Effector memory CD4-positive, alpha-beta T cell (primary cell): ENCODE data around the gene C6orf118.

Experiments used
- DNase-seq, 3 donors: peaks; one replicate each; pipeline ENCODE4 v3.0.0-alpha.2; 2020
- H3K27ac ChIP-seq: 2 replicates; pipeline ENCODE4 v1.7.0; 2013; ENCODE audit warnings: mild to moderate bottlenecking, low read length, moderate library complexity; ENCODE audit not compliant: insufficient read depth, poor library complexity, severe bottlenecking
- H3K27me3 ChIP-seq: replicated peaks from 2 replicates; pipeline ENCODE4 v1.7.0; 2013; ENCODE audit warnings: mild to moderate bottlenecking, low read length; ENCODE audit not compliant: insufficient read depth, control insufficient read depth, poor library complexity, severe bottlenecking
- H3K36me3 ChIP-seq: 2 replicates; pipeline ENCODE4 v1.7.0; 2013; ENCODE audit warnings: mild to moderate bottlenecking, low read length, moderate library complexity; ENCODE audit not compliant: control insufficient read depth, insufficient read depth
- H3K4me1 ChIP-seq: 2 replicates; pipeline ENCODE4 v1.7.0; 2013; ENCODE audit warnings: low read length, mild to moderate bottlenecking; ENCODE audit not compliant: control insufficient read depth, insufficient read depth, poor library complexity, severe bottlenecking
- H3K4me3 ChIP-seq: 2 replicates; pipeline ENCODE4 v1.7.0; 2013; ENCODE audit warnings: low read length, low read depth, mild to moderate bottlenecking; ENCODE audit not compliant: insufficient read depth, poor library complexity, severe bottlenecking
- H3K9me3 ChIP-seq: 2 replicates; pipeline ENCODE4 v1.7.0; 2013; ENCODE audit warnings: mild to moderate bottlenecking, low read length, moderate library complexity; ENCODE audit not compliant: control insufficient read depth

Gene C6orf118

DNA sequence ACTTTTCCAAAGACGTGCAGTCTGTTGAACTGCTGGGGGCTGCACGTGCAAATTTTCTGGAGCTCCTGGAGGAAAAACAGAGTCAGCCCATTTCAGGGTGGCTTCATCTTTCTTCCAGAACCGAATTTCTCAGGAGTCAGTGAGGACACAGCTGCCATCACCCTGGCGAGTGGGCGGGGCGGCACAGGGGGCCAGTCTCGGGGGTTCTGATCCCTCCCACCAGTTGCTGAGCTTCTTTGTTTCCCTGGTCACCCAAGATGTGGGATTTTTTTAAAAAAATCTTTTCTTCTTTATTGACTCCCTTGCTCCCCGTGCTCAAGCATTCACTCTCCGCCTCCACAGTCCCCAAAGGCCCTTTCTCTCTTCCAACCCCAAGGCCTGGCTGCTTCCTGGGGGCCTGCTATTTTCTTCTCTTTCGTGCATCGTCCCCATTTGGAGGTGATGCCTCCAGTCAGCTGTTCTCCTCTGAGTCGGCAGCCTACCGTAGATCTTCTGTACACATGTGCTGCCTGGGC, 8.9 kb downstream of the C6orf118 start:
- Histone ChIP-seq H3K36me3 (no peaks in the 10 kb centered on the region), H3K4me3 (no peak overlapping the region), H3K4me1 (no peaks in the 10 kb centered on the region), H3K9me3 (no peaks in the 10 kb centered on the region), H3K27me3 (no peaks in the 10 kb centered on the region), H3K27ac (no peak overlapping the region)
- DNase-seq, result no peak

DNA sequence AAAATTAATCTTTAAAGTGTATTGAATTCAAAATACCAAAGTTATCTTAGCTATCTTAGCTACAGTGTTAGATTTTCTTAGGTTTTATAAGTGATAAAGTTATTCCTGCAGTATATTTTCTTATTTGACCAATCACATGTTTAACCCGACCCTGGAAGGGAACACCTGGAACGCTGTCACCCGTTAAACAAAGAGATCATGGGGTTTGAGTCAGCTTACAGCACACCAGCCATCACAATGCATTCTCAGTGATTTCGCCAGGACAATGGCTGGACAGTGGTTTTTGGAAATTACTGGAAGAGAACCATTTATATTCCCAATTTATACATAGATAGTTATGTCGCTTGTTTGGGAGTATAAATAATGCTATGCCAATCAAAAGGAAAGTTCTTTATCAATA, 10.5 kb downstream of the C6orf118 start:
- Histone ChIP-seq H3K36me3 (no peaks in the 10 kb centered on the region), H3K27ac (no peak overlapping the region), H3K4me3 (no peak overlapping the region), H3K27me3 (no peaks in the 10 kb centered on the region), H3K4me1 (no peaks in the 10 kb centered on the region), H3K9me3 (no peaks in the 10 kb centered on the region)
- DNase-seq, result no peak

- Histone ChIP-seq H3K27me3 (no peaks in the 10 kb centered on the region), H3K27ac (no peak overlapping the region), H3K9me3 (no peaks in the 10 kb centered on the region), H3K36me3 (no peaks in the 10 kb centered on the region), H3K4me3 (no peak overlapping the region), H3K4me1 (no peaks in the 10 kb centered on the region)
- DNase-seq, result no peak
Observed at GRCh38 chr6:165298402-165298801, 11.0 kb downstream of the C6orf118 start.

GRCh38 chr6:165292657-165293056, 16.7 kb downstream of the C6orf118 start:
- DNase-seq, result no peak
- no peaks in the 10 kb centered on the region for H3K36me3 ChIP-seq
- no peaks in the 10 kb centered on the region for H3K27me3 ChIP-seq
- no peak overlapping the region for H3K4me3 ChIP-seq
- H3K4me1 ChIP-seq, result no peaks in the 10 kb centered on the region
- no peaks in the 10 kb centered on the region for H3K9me3 ChIP-seq
- no peak overlapping the region for H3K27ac ChIP-seq

GRCh38 chr6:165274611-165275010, 34.8 kb downstream of the C6orf118 start:
- Histone ChIP-seq H3K36me3 (no peaks in the 10 kb centered on the region), H3K27ac (no peak overlapping the region), H3K4me1 (no peaks in the 10 kb centered on the region), H3K27me3 (no peaks in the 10 kb centered on the region), H3K4me3 (no peak overlapping the region), H3K9me3 (no peaks in the 10 kb centered on the region)
- DNase-seq, result no peak

- H3K27ac ChIP-seq, result no peak overlapping the region
- no peak overlapping the region for H3K4me3 ChIP-seq
- H3K4me1 ChIP-seq, result no peaks in the 10 kb centered on the region
- no peak for DNase-seq
- H3K9me3 ChIP-seq, result no peaks in the 10 kb centered on the region
- H3K27me3 ChIP-seq, result no peaks in the 10 kb centered on the region
- H3K36me3 ChIP-seq, result no peaks in the 10 kb centered on the region
Observed at GRCh38 chr6:165272585-165272984, 36.8 kb downstream of the C6orf118 start.

DNA sequence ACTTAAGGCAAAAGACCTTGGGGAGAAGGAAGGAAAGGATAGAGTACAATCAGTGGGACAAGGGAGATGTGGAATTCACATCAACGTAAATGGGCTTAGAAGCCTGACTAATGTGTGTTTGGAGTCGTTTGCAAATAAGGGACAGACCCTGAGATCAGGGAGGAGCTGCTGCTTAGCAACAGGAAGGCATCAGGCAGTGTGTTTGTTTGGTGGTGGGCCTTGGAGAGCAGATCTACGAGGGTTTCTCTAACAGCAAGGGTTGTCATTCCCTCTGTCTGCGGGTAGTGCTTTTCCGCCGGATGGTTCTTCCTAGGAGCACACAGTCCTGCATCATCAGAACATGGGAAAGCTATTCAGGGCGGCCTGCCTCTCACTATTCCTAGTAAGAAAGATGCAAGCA, 40.4 kb downstream of the C6orf118 start:
- Histone ChIP-seq H3K36me3 (no peaks in the 10 kb centered on the region), H3K4me3 (no peak overlapping the region), H3K27ac (no peak overlapping the region), H3K9me3 (no peaks in the 10 kb centered on the region), H3K4me1 (no peaks in the 10 kb centered on the region), H3K27me3 (no peaks in the 10 kb centered on the region)
- no peak for DNase-seq

DNA sequence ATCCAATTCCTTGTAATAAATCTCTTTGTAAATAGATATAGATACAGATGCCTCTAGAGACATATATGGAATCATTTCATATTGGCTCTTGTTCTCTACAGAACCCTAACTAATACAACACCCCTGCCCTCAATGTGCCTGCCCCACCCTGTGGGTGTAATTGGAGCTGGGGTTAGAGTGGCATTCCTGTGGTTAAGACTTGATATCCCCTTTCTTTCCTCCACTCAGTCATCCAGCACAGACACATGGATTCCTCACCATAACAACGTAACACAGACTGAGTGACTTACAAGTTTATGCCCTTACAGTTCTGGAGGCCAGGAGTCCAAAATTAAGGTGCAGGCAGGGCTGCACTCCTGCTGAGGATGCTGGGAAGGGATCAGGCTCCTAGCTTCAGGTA, 42.8 kb downstream of the C6orf118 start:
- H3K4me1 ChIP-seq, result no peaks in the 10 kb centered on the region
- H3K27ac ChIP-seq, result no peak overlapping the region
- no peak overlapping the region for H3K4me3 ChIP-seq
- no peaks in the 10 kb centered on the region for H3K36me3 ChIP-seq
- DNase-seq, result no peak
- no peaks in the 10 kb centered on the region for H3K27me3 ChIP-seq
- no peaks in the 10 kb centered on the region for H3K9me3 ChIP-seq

GRCh38 chr6:165266191-165266590, 43.2 kb downstream of the C6orf118 start:
- no peak overlapping the region for H3K4me3 ChIP-seq
- DNase-seq, result no peak
- H3K27me3 ChIP-seq, result no peaks in the 10 kb centered on the region
- no peaks in the 10 kb centered on the region for H3K4me1 ChIP-seq
- H3K36me3 ChIP-seq, result no peaks in the 10 kb centered on the region
- H3K27ac ChIP-seq, result no peak overlapping the region
- no peaks in the 10 kb centered on the region for H3K9me3 ChIP-seq

DNA sequence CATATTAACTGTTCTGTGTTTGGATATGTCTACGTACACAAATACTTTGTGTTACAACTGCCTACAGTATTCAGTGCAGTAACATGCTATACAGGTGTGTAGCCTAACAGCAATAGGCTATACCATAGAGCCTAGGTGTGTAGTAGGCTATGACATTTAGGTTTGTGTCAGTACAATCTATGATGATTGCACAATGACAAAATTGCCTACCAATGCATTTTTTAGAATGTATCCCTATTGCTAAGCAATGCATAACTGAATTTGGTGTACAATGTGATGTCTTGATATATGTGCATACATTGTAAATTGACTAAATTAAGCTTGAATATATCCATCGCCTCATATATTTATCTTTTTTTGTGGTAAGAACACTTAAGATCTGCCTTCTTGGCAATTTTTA, 48.9 kb downstream of the C6orf118 start:
- no peaks in the 10 kb centered on the region for H3K9me3 ChIP-seq
- no peak overlapping the region for H3K27ac ChIP-seq
- no peaks in the 10 kb centered on the region for H3K4me1 ChIP-seq
- no peak for DNase-seq
- no peaks in the 10 kb centered on the region for H3K27me3 ChIP-seq
- H3K36me3 ChIP-seq, result no peaks in the 10 kb centered on the region
- H3K4me3 ChIP-seq, result no peak overlapping the region

- H3K4me3 ChIP-seq, result no peak overlapping the region
- no peaks in the 10 kb centered on the region for H3K27me3 ChIP-seq
- H3K36me3 ChIP-seq, result no peaks in the 10 kb centered on the region
- no peaks in the 10 kb centered on the region for H3K4me1 ChIP-seq
- no peak overlapping the region for H3K27ac ChIP-seq
- no peaks in the 10 kb centered on the region for H3K9me3 ChIP-seq
- DNase-seq, result no peak
Observed at GRCh38 chr6:165249808-165250207, 59.6 kb downstream of the C6orf118 start.
